Activated naive CD4-positive, alpha-beta T cell treated with anti-CD3 and anti-CD28 coated beads, Interleukin-2, amount 10 ng/mL, durations not matched to agents 7 days and 5 days (primary cell): ENCODE measurements around the gene TMED1.

Experiments used
- CTCF ChIA-PET: fragments of 350-600 bp; sonication (Branson Sonifier 250); formaldehyde crosslinking; loops from one replicate; lab custom pipeline; 2021; ENCODE audit warnings: antibody characterized with exemption; lab: Charles Lee
- DNase-seq: peaks from one replicate; pipeline ENCODE4 v3.0.0-alpha.2; 2020
- H3K27ac Mint-ChIP-seq: one replicate; pipeline ENCODE4 v1.8.0; 2021; ENCODE audit warnings: mild to moderate bottlenecking, moderate library complexity, mixed read lengths
- H3K27me3 Mint-ChIP-seq: one replicate; pipeline ENCODE4 v1.8.0; 2021; ENCODE audit warnings: mild to moderate bottlenecking, mixed read lengths
- H3K36me3 Mint-ChIP-seq: one replicate; pipeline ENCODE4 v1.8.0; 2021; ENCODE audit warnings: mixed read lengths
- H3K4me1 Mint-ChIP-seq: one replicate; pipeline ENCODE4 v1.8.0; 2021; ENCODE audit warnings: mixed read lengths
- H3K4me3 Mint-ChIP-seq: one replicate; pipeline ENCODE4 v1.8.0; 2021; ENCODE audit warnings: mild to moderate bottlenecking, moderate library complexity, mixed read lengths
- H3K9me3 Mint-ChIP-seq: one replicate; pipeline ENCODE4 v1.8.0; 2021; ENCODE audit warnings: mixed read lengths

TMED1 gene

DNA sequence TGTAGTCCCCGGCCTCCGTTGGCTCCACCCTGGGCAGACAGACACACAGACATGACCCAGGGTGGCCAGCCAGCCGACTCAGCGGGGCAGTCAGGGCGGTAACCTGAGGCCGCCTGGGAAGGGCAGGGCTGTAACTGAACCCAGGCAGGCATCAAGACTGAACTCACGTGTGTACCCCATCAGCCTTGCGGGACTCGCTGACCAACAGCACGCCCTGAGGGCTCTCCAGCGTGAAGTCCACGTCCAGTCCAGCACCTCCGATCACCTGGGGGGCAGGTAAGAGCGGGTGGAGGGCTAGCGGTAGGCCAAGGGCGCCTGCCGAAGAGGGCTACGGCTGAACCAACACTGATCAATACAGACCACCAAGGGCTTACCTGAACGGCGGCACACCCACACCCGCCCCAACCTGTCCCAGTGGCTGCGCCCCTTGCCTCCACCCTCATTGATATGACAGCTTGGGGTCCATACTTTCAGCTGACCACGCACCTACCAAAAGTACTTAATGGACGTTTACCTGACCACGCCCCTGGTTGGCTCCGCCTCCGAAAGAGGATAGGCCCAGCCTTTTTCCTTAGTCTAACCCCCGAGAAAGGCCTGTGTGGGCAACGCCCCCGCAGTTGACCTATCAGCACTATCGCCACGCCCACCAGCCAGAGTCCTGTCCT is 791 bp downstream of the TMED1 start:
- peaks cover 4% of the 10 kb centered on the region for H3K27me3 Mint-ChIP-seq
- peaks cover 15% of the 10 kb centered on the region for H3K4me1 Mint-ChIP-seq
- peaks cover 26% of the 10 kb centered on the region for H3K36me3 Mint-ChIP-seq
- peaks cover 13% of the 10 kb centered on the region for H3K9me3 Mint-ChIP-seq
- DNase-seq: no peak
- H3K27ac Mint-ChIP-seq: peak overlapping the region; percentile 98
- H3K4me3 Mint-ChIP-seq: peak overlapping the region; percentile 91
- CTCF ChIA-PET: interaction anchor here (0.6 to 4.9 kb wide), 6 partner anchors 9 to 682 kb away, joined by 3 to 37 read pairs (median 4); partner anchors contain the start of gene DNM2

DNA sequence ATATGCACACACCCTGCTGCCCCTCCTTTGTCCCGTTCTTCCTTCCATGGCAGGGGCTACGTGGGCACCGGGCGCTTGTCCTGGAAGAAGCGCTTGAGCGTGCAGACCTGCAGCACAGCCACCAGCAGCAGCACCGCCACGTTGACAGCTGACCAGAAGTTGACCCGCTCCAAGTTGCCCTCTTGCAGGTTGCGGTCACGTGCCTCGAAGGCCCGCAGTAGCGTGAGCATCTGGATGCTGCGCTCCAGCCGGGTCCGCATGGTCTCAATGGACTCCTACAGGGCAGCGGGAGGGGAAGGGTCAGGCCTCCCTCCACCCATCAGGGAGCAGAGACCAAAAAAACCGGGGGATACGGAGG is 3.1 kb downstream of the TMED1 start:
- DNase-seq: no peak
- Mint-ChIP-seq H3K27me3 (peaks cover 4% of the 10 kb centered on the region), H3K9me3 (peaks cover 11% of the 10 kb centered on the region), H3K4me3 (no peak overlapping the region), H3K27ac (no peak overlapping the region), H3K36me3 (peaks cover 32% of the 10 kb centered on the region), H3K4me1 (peaks cover 15% of the 10 kb centered on the region)
- CTCF ChIA-PET: interaction anchor here (1.3 kb wide), 1 partner anchor 32 kb away, joined by 3 read pairs; no protein-coding TSS in a partner anchor

DNA sequence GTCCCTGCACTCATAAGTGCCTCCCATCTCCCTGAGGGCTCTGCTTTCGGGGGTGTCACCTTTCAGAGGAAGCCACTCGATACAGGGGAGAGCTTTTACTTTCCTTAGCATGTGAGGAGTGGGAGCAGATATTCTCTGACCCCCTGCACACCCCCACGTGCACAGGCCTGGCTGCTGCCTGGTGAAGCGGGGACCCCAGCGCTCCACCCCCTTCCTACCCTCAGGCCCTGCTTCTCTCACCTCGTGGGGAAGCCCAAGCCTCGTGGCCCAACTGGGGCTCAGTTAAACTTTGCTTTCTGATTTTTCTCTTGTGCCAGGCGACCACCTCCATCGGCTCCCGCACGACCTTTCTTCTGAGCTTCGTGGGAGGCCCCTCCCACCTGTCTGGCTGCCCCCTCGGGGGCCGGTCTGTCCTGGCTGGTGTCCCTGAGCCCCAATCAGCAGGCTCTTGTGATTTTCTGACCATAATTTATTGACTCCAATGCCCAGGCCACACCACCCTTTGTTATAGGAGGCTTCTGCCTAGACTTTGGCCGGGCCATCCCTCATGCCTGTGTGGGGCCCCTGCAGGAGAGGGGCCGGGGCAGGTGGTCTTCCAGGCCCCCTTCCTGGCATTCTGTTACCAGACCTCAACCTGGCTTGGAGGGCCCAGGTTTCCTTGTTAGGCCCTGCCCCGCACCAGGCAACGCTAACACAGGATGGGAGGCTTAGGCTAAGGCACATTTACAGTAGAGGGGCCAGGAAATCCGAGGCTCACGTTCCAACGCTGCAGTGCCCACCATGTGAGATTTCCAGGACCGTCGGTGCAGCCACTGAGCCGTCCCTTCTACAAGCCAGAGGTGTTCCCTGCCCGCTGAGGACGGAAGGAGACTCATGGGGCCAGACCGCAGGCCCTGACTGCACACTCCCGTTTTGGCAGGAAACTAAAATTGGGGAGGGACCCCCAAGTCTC is 3.7 kb downstream of the TMED1 start:
- peaks cover 4% of the 10 kb centered on the region for H3K27me3 Mint-ChIP-seq
- H3K9me3 Mint-ChIP-seq: peaks cover 11% of the 10 kb centered on the region
- peaks cover 32% of the 10 kb centered on the region for H3K36me3 Mint-ChIP-seq
- DNase-seq: no peak
- no peak overlapping the region for H3K27ac Mint-ChIP-seq
- CTCF ChIA-PET: interaction anchor here (1.3 kb wide), 1 partner anchor 32 kb away, joined by 3 read pairs; no protein-coding TSS in a partner anchor
- no peak overlapping the region for H3K4me3 Mint-ChIP-seq
- H3K4me1 Mint-ChIP-seq: peaks cover 15% of the 10 kb centered on the region

DNA sequence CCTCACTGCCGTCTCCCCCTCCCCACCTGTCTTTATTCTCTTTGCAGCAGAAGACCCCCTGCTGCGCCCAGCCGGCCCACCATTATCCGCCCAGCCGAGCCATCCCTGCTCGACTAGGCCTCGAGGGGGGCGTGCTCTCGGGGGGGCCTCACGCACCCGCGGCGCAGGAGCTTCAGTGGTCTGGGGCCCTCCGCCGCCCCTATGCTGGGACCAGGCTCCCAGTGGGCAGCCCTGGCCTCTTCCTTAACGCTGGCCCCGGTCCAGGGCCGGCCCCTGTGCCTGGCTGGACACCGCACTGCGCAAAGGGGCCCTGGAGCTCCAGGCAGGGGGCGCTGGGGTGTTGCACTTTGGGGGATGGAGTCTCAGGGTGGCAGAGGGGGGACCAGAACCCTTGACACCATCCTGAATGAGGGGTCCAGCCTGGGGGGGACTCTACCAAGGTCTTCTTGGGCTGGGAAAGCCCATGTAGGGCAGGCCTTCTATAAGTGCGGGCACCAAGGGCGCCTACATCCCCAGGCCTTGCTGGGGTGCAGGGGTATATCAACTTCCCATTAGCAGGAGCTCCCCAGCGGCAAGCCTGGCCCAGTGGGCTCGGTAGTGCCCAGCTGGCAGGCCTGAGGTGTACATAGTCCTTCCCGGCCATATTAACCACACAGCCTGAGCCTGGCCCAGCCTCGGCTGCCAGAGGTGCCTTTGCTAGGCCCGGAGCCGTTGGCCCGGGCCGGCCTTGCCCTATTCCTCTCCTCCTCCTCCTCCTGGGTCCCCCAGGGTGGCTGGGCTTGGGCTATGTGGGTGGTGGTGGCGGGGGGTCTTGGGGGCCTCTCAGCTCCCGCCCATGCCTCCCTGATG is 4.9 kb downstream of the TMED1 start:
- H3K4me1 Mint-ChIP-seq: peaks cover 6% of the 10 kb centered on the region
- H3K36me3 Mint-ChIP-seq: peaks cover 26% of the 10 kb centered on the region
- H3K27ac Mint-ChIP-seq: no peak overlapping the region
- H3K9me3 Mint-ChIP-seq: peaks cover 2% of the 10 kb centered on the region
- peaks cover 4% of the 10 kb centered on the region for H3K27me3 Mint-ChIP-seq
- CTCF ChIA-PET: no interaction called here
- DNase-seq: no peak
- no peak overlapping the region for H3K4me3 Mint-ChIP-seq

DNA sequence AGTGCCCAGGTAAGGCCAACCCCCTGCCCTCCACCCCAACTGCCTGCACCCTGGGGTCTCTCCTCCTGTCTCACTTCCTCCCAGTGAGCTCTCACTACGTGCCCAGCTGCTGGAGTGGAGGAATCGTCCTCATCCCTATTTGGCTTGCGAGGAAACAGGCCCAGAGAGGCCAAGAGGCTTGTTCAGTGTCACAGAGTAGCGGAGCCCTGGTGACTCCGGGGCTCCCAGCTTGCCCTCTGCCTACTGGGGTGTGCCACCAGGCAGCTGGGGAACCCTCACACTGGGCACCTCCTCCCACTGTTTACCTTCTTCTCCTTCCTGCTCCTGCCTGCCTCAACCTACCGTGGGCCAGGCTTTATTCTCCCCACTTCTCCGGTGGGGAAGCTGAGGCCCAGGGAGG is 5.6 kb downstream of the TMED1 start:
- Mint-ChIP-seq H3K27ac (no peak overlapping the region), H3K27me3 (no peaks in the 10 kb centered on the region), H3K36me3 (peaks cover 28% of the 10 kb centered on the region), H3K4me3 (no peak overlapping the region), H3K4me1 (peaks cover 3% of the 10 kb centered on the region), H3K9me3 (no peaks in the 10 kb centered on the region)
- CTCF ChIA-PET: no interaction called here
- DNase-seq: no peak

DNA sequence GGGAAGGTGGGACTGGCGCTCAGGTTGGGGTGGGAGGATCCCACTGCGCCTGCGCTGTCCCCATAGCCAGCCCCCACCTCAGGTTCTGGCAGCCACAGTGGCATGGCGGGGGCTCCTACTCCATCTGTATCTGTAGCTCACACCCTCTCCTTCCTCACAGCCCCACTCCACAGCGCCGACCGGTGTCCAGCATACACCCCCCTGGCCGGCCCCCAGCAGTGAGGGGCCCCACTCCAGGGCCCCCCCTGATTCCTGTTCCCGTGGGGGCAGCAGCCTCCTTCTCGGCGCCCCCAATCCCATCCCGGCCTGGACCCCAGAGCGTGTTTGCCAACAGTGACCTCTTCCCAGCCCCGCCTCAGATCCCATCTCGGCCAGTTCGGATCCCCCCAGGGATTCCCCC is 6.0 kb downstream of the TMED1 start:
- peaks cover 29% of the 10 kb centered on the region for H3K36me3 Mint-ChIP-seq
- CTCF ChIA-PET: interaction anchor here (1.0 kb wide), 1 partner anchor 113 kb away, joined by 4 read pairs; no protein-coding TSS in a partner anchor
- H3K4me3 Mint-ChIP-seq: no peak overlapping the region
- no peaks in the 10 kb centered on the region for H3K9me3 Mint-ChIP-seq
- DNase-seq: no peak
- no peaks in the 10 kb centered on the region for H3K4me1 Mint-ChIP-seq
- H3K27ac Mint-ChIP-seq: no peak overlapping the region
- no peaks in the 10 kb centered on the region for H3K27me3 Mint-ChIP-seq

DNA sequence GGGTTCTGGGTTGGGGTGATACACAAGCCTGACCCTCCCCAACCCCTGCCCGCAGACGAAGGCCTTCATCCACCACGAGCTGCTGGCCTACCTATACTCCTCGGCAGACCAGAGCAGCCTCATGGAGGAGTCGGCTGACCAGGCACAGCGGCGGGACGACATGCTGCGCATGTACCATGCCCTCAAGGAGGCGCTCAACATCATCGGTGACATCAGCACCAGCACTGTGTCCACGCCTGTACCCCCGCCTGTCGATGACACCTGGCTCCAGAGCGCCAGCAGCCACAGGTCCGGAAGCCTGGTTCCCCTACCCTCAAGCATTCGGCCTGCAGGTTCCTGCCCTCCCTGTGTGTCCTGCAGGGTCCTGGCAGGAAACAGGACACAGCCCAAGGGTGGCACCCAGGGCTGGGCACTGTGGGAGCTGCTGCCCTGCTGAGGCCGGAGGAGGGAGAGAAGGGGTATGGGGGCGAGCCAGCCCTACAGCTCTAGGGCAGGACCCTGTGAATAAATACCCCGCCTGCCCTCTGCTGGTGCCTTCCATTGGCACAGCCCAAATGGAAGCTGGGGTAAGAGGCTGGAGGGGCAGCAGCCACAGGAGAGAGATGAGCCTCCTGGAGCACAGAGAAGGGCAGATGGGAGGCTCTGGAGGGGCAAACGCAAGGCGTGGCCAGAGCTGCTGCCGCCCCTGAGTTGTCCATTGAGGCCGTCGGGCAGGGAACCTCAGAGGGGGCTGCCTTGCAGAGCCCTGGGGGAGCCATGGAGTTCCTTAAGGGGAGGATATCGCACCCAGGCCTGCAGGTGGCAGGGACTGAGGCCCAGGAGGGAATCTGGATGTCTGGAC is 6.8 kb downstream of the TMED1 start:
- Mint-ChIP-seq H3K27ac (no peak overlapping the region), H3K27me3 (no peaks in the 10 kb centered on the region), H3K4me3 (no peak overlapping the region), H3K36me3 (peaks cover 34% of the 10 kb centered on the region), H3K9me3 (no peaks in the 10 kb centered on the region), H3K4me1 (no peaks in the 10 kb centered on the region)
- CTCF ChIA-PET: interaction anchor here (1.0 to 1.5 kb wide), 4 partner anchors 11 to 112 kb away, joined by 3 to 6 read pairs (median 4); no protein-coding TSS in a partner anchor
- no peak for DNase-seq

DNA sequence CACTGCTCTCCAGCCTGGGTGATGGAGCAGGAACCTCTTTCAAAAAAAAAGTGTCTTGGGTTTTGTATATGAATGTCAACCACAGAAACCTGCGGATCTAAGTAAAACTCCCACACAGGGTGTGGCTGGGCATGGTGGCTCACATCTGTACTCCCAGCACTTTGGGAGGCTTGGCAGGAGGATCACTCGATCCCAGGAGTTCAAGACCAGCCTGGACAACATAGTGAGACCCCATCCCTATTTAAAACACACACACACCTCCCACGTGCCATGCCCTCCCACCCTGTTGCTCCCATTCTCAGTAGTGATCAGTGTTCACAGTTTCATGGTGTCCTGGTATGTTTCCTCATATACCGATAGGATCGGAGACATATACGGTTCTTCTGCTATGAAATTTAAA is 9.2 kb downstream of the TMED1 start:
- no peaks in the 10 kb centered on the region for H3K4me1 Mint-ChIP-seq
- H3K27ac Mint-ChIP-seq: no peak overlapping the region
- CTCF ChIA-PET: interaction anchor here (0.9 to 1.5 kb wide), 3 partner anchors 9 to 125 kb away, joined by 3 to 6 read pairs (median 4); partner anchors contain the start of genes QTRT1 and TMED1

DNA sequence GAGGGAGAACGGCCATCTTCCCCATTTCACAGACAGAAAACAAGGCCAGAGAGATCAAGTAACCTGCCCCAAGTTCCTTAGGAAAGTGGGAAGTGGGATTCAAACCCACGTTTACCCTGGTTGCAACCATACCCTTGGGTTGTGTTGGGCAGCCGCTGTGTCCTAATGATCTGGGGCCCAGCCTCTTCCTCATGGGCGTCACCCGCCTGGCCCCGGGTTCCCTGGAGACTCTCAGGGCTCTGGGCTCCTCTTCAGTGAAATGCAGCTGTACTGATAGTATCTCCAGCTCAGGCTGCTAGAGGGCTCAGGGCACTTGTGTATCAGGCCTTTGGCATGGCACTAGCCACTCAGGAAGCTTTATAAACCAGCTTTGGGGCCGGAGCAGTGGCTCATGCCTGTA is 9.8 kb downstream of the TMED1 start:
- H3K27ac Mint-ChIP-seq: no peak overlapping the region
- H3K9me3 Mint-ChIP-seq: no peaks in the 10 kb centered on the region
- H3K4me3 Mint-ChIP-seq: no peak overlapping the region
- no peaks in the 10 kb centered on the region for H3K4me1 Mint-ChIP-seq
- DNase-seq: no peak
- CTCF ChIA-PET: interaction anchor here (1.4 to 1.5 kb wide), 2 partner anchors 9 to 38 kb away, joined by 4 to 6 read pairs; partner anchors contain the start of gene TMED1
- peaks cover 29% of the 10 kb centered on the region for H3K36me3 Mint-ChIP-seq
- H3K27me3 Mint-ChIP-seq: no peaks in the 10 kb centered on the region

More for the DNA sequence above, 9.2 kb downstream of the TMED1 start:
- H3K36me3 Mint-ChIP-seq: peaks cover 26% of the 10 kb centered on the region
- H3K9me3 Mint-ChIP-seq: no peaks in the 10 kb centered on the region
- H3K4me3 Mint-ChIP-seq: no peak overlapping the region
- no peak for DNase-seq
- no peaks in the 10 kb centered on the region for H3K27me3 Mint-ChIP-seq

DNA sequence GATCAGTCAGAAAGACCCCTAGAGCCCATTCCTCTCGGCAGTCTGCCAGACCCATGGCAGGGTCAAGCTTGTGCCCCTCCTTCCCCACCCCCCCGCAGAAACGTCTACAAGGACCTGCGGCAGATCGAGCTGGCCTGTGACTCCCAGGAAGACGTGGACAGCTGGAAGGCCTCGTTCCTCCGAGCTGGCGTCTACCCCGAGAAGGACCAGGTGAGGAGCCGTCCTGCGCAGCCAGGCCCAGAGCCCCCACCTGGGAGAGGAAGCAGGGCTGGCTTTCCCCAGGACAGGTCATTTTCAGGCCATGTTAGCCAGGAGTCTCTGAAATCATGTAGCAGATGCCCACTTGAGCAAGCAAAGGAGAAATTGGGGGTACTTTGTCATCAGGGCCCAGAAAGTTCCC is 12.3 kb downstream of the TMED1 start:
- Mint-ChIP-seq H3K9me3 (no peaks in the 10 kb centered on the region), H3K4me1 (peaks cover 8% of the 10 kb centered on the region), H3K27me3 (no peaks in the 10 kb centered on the region), H3K27ac (no peak overlapping the region), H3K36me3 (peaks cover 42% of the 10 kb centered on the region), H3K4me3 (no peak overlapping the region)
- CTCF ChIA-PET: interaction anchor here (0.7 kb wide), 1 partner anchor 35 kb away, joined by 3 read pairs; no protein-coding TSS in a partner anchor
- DNase-seq: no peak

DNA sequence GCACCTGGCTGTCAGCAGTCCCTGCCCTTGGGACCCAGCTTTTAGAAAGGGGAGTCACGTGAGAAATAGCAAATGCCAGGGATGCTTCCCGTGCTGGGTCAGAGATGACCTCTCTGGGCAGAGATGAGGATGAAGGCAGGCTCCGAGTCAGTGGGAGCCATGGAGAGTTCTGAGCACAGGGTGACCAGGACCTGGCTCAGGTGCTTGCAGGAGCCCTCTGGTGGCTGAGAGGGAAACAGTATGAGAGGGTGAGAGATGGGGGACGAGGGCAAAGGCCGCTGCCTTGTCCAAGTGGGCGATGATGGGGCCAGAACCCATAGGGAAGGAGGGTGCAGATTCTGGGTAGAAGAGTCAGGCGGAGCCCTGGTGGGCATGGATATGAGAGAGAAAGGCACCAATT is 15.8 kb downstream of the TMED1 start:
- Mint-ChIP-seq H3K27ac (peak overlapping the region; percentile 71), H3K27me3 (no peaks in the 10 kb centered on the region), H3K36me3 (peaks cover 41% of the 10 kb centered on the region), H3K4me3 (no peak overlapping the region), H3K9me3 (no peaks in the 10 kb centered on the region), H3K4me1 (peaks cover 8% of the 10 kb centered on the region)
- DNase-seq: no peak
- CTCF ChIA-PET: interaction anchor here (0.9 to 2.9 kb wide), 5 partner anchors 10 to 118 kb away, joined by 3 to 18 read pairs (median 4); partner anchors contain the start of genes DNM2 and TMED1

DNA sequence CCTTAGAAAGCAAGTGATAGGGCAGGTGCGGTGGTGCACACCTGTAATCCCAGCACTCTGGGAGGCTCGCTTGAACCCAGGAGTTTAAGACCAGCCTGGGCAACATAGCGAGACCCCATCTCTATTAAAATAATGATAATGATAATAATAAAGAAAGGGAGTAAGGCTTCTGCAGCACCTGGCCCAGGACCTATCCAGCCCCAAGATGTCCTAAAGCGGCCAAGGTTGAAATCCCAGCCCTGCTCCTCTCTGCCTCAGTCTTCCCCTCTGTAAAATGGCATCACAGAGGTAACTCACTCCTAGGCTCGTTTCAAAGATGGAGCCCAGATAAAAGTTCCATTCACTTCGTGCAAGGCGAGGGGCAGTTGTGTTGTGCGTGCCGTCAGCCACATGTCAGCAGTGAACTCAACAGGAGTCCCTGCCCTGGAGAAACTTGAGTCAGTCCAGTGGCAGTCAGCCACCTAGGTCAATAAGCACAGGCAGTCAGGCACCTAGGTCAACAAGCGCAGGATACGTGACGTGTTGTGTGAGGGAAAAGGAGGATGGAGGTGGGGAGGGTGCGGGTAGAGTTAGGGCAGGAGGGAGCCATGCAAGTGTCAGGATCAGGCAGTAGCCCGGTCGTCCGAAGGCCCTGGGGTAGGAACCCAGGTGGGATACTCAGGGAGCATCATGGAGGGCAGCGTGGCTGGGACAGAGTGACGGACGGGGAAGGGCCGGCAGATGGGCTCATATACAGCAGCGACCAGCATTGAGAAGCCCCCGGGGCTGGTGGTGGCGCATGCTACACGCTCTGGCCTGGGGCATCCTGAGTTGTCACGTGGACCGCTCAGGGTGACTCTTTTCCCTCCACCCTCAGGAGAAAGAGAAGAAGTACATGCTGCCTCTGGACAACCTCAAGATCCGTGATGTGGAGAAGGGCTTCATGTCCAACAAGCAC is 16.6 kb downstream of the TMED1 start:
- H3K27ac Mint-ChIP-seq: peak overlapping the region; percentile 71
- CTCF ChIA-PET: interaction anchor here (1.2 to 2.9 kb wide), 2 partner anchors 102 to 118 kb away, joined by 4 to 18 read pairs; partner anchors contain the start of gene DNM2
- H3K4me3 Mint-ChIP-seq: no peak overlapping the region
- no peaks in the 10 kb centered on the region for H3K27me3 Mint-ChIP-seq
- no peak for DNase-seq
- peaks cover 8% of the 10 kb centered on the region for H3K4me1 Mint-ChIP-seq
- peaks cover 41% of the 10 kb centered on the region for H3K36me3 Mint-ChIP-seq
- no peaks in the 10 kb centered on the region for H3K9me3 Mint-ChIP-seq
